Uterus (tissue), 4 donors: ENCODE measurements around the gene SLC25A12. TPM values are rescaled to one million over a fixed set of nuclear protein-coding genes. Genes with fewer than 3 reads are reported as not detected.

Source experiments
- DNase-seq, 2 donors: peaks; one replicate each; pipeline ENCODE4 v3.0.0-alpha.2; 2019 to 2020
- H3K27ac ChIP-seq, 2 donors: fragments of 200-600 bp; sonication (generic); 1 replicate in 1 of 2; 2 replicates in 1 of 2; pipeline ENCODE4 v1.5.1; 2016 to 2018
- H3K27me3 ChIP-seq, 2 donors: fragments of 200-600 bp; sonication (generic); one replicate each; pipeline ENCODE4 v1.5.1; 2018 to 2019; ENCODE audit warnings: control low read depth in 1 of 2
- H3K36me3 ChIP-seq, 2 donors: fragments of 200-600 bp; sonication (generic); one replicate each; pipeline ENCODE4 v1.5.1; 2019; ENCODE audit warnings: control low read depth in 1 of 2
- H3K4me1 ChIP-seq, 2 donors: fragments of 200-600 bp; sonication (generic); one replicate each; pipeline ENCODE4 v1.5.1; 2018 to 2019; ENCODE audit warnings: control low read depth in 1 of 2
- H3K4me3 ChIP-seq, 2 donors: fragments of 200-600 bp; sonication (generic); 1 replicate in 1 of 2; 2 replicates in 1 of 2; pipeline ENCODE4 v1.5.1; 2018 to 2019; ENCODE audit warnings: mild to moderate bottlenecking in 1 of 2
- H3K9me3 ChIP-seq, 2 donors: fragments of 200-600 bp; sonication (generic); one replicate each; pipeline ENCODE4 v1.5.1; 2019; ENCODE audit warnings: control low read depth in 1 of 2
- CTCF ChIP-seq, 4 experiments: fragments of 200-600 bp in 2 of 4; fragments of 450-650 bp in 2 of 4; sonication (generic) in 2 of 4; IDR thresholded peaks; one replicate each; pipeline ENCODE4 v1.5.1; 2016 to 2019; ENCODE audit warnings: antibody characterized with exemption in 4 of 4, mild to moderate bottlenecking in 2 of 4, moderate library complexity in 1 of 4
- POLR2A ChIP-seq, 2 donors: fragments of 450-650 bp; IDR thresholded peaks; one replicate each; pipeline ENCODE4 v1.6.1; 2016; ENCODE audit warnings: antibody characterized with exemption in 2 of 2, mild to moderate bottlenecking in 1 of 2, moderate library complexity in 1 of 2
- intact Hi-C: fragments of 100-400 bp; cut with DNase I; formaldehyde crosslinking; loops from one replicate; pipeline ENCODE4 v1.15.1; 2023; ENCODE audit warnings: low total_unique reads
- total RNA-seq, 4 donors: library from RNA; depleted of rRNA in 3 of 4; stranded (reverse); fragments of >200 nt in 3 of 4; gene quantifications; one replicate each; pipeline versions ENCODE4 v1.1.0 to v1.2.4, GENCODE V29; 2014 to 2023
- donor health status: DM: yes; HTN: yes; CAD: no.

SLC25A12 gene
- total RNA-seq, 4 donors from 2014 or later: 25.9 to 69.4 (median 35.3) TPM

- no peak for DNase-seq
- intact Hi-C loops: no loop called here
- no peaks in the 10 kb centered on the region for H3K4me1 ChIP-seq
- no peak overlapping the region for H3K4me3 ChIP-seq
- H3K9me3 ChIP-seq: no peaks in the 10 kb centered on the region
- H3K27me3 ChIP-seq: no peaks in the 10 kb centered on the region
- H3K36me3 ChIP-seq: no peaks in the 10 kb centered on the region
- no peak overlapping the region for H3K27ac ChIP-seq
- no peak for TF ChIP-seq CTCF (IDR thresholded peaks at IDR 0.05)
- no peak for TF ChIP-seq POLR2A (IDR thresholded peaks at IDR 0.05)
Measured at GRCh38 chr2:171807831-171808393, 86.1 kb downstream of the SLC25A12 start.

DNA sequence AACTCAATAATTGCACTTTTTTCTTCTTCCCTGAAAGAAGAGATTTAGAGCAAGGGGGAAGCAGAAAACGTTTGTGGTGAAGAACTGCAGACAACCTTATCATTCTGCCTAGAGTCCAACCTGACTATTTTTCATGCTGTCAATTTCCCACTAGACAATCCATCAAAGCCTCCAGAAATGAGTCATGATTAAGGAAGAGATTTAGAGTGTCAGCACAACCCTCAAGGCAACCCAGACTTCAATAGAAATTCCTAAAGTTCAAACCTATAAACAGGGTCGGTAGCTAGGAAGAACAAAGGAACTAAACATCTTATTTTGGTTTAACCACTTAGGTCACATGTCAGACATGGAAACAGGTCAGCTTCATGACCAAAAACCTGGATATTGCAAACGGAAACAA lies 86.9 kb downstream of the SLC25A12 start:
- no peak for DNase-seq
- Histone ChIP-seq H3K9me3 (no peaks in the 10 kb centered on the region), H3K4me3 (no peak overlapping the region), H3K27me3 (no peaks in the 10 kb centered on the region), H3K27ac (no peak overlapping the region), H3K36me3 (no peaks in the 10 kb centered on the region), H3K4me1 (no peaks in the 10 kb centered on the region)
- intact Hi-C loops: no loop called here
- TF ChIP-seq CTCF (IDR thresholded peaks at IDR 0.05) (no peak), POLR2A (IDR thresholded peaks at IDR 0.05) (no peak)

GRCh38 chr2:171804456-171804855 lies 89.6 kb downstream of the SLC25A12 start:
- TF ChIP-seq CTCF (IDR thresholded peaks at IDR 0.05) (no peak), POLR2A (IDR thresholded peaks at IDR 0.05) (no peak)
- no peaks in the 10 kb centered on the region for H3K36me3 ChIP-seq
- no peaks in the 10 kb centered on the region for H3K9me3 ChIP-seq
- intact Hi-C loops: no loop called here
- no peaks in the 10 kb centered on the region for H3K27me3 ChIP-seq
- no peak for DNase-seq
- H3K4me1 ChIP-seq: no peaks in the 10 kb centered on the region
- H3K4me3 ChIP-seq: no peak overlapping the region
- H3K27ac ChIP-seq: no peak overlapping the region

GRCh38 chr2:171803757-171804156 lies 90.3 kb downstream of the SLC25A12 start:
- no peak for DNase-seq
- intact Hi-C loops: no loop called here
- TF ChIP-seq CTCF (IDR thresholded peaks at IDR 0.05): no peak
- TF ChIP-seq POLR2A (IDR thresholded peaks at IDR 0.05): no peak

DNA sequence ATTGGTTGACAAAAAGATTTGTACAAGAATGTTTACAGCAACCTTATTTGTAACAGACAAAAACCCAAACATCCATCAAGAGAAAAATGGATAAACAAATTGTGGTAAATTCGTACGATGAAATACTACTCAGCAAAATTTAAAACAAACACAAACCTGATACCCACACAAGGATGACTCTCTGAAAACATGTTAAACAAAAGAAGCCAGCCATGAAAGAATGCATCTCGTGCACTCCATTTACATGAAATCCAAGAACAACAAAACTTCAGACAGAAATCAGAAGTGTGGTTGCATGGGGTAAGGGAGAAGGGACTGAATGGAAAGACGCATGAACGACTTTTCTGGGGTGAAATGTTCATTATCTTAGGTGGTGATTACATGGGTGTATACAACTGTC lies 93.4 kb downstream of the SLC25A12 start:
- H3K36me3 ChIP-seq: no peaks in the 10 kb centered on the region
- intact Hi-C loops: no loop called here
- H3K9me3 ChIP-seq: no peaks in the 10 kb centered on the region
- no peaks in the 10 kb centered on the region for H3K4me1 ChIP-seq
- no peak for DNase-seq
- H3K27ac ChIP-seq: no peak overlapping the region
- H3K27me3 ChIP-seq: no peaks in the 10 kb centered on the region
- TF ChIP-seq CTCF (IDR thresholded peaks at IDR 0.05): no peak
- no peak for TF ChIP-seq POLR2A (IDR thresholded peaks at IDR 0.05)
- no peak overlapping the region for H3K4me3 ChIP-seq

More at GRCh38 chr2:171803757-171804156, 90.3 kb downstream of the SLC25A12 start:
- Histone ChIP-seq H3K36me3 (no peaks in the 10 kb centered on the region), H3K4me3 (no peak overlapping the region), H3K4me1 (no peaks in the 10 kb centered on the region), H3K9me3 (no peaks in the 10 kb centered on the region), H3K27me3 (no peaks in the 10 kb centered on the region), H3K27ac (no peak overlapping the region)
